GM21423 (cell line): Measurements from ENCODE around the gene DVL2.

ENCODE experiments used
- ATAC-seq: cut with Tn5 transposase; IDR thresholded peaks from one replicate; pipeline ENCODE4 v1.9.1; 2021; ENCODE audit warnings: mild to moderate bottlenecking, moderate library complexity; ENCODE audit not compliant: unreplicated experiment

DVL2 gene

GRCh38 chr17:7234083-7234951 is at the start of gene DVL2:
Gene DVL2, minus strand, starts transcription at chr17:7234517. Its CDS starts 255 bp downstream, at chr17:7234262.
- ATAC-seq = peak; percentile 51

- ATAC-seq = no peak
These were observed 49.3 kb upstream of the DVL2 start for GRCh38 chr17:7283471-7284216.

GRCh38 chr17:7282752-7283321 is 48.5 kb upstream of the DVL2 start:
- no peak for ATAC-seq

GRCh38 chr17:7281953-7282751 is 47.8 kb upstream of the DVL2 start:
- no peak for ATAC-seq

- peak; percentile 45 for ATAC-seq
These were observed 47.0 kb upstream of the DVL2 start, which contains the start of gene SLC2A4 for GRCh38 chr17:7281074-7281952. Gene SLC2A4, plus strand, starts transcription at chr17:7281718. Its CDS starts 217 bp downstream, at chr17:7281935.

- peak; percentile 33 for ATAC-seq
These were observed 46.3 kb upstream of the DVL2 start for GRCh38 chr17:7280519-7281073.

- ATAC-seq = no peak
These were observed 45.1 kb upstream of the DVL2 start for GRCh38 chr17:7279448-7279847.

- no peak for ATAC-seq
These were observed 32.5 kb upstream of the DVL2 start for GRCh38 chr17:7266784-7267183.

- no peak for ATAC-seq
These were observed 29.4 kb upstream of the DVL2 start for GRCh38 chr17:7263801-7264078.

- ATAC-seq = no peak
These were observed 28.9 kb upstream of the DVL2 start for GRCh38 chr17:7262935-7263800.

- ATAC-seq = no peak
These were observed 28.0 kb upstream of the DVL2 start, which contains the start of gene CLDN7 for GRCh38 chr17:7262192-7262934. Gene CLDN7, minus strand, starts transcription at chr17:7262478. Its CDS starts 435 bp downstream, at chr17:7262043.

GRCh38 chr17:7261379-7262191 is 27.3 kb upstream of the DVL2 start:
- no peak for ATAC-seq

GRCh38 chr17:7260651-7261378 is 26.5 kb upstream of the DVL2 start:
- ATAC-seq = no peak

GRCh38 chr17:7260151-7260550 is 25.8 kb upstream of the DVL2 start:
- ATAC-seq = no peak

GRCh38 chr17:7259555-7259889 is 25.2 kb upstream of the DVL2 start:
- no peak for ATAC-seq

- ATAC-seq = no peak
These were observed 24.6 kb upstream of the DVL2 start for GRCh38 chr17:7258731-7259554.
